DMS79 treated with DMSO at 0.1 percent for 48 hours (cell line): Measurements from ENCODE around the gene FMN1.
A peak's percentile ranks its signal among the peaks of the same experiment; 100 is the strongest.

Experiments used
- DNase-seq: peaks from one replicate; lab custom pipeline; 2025; lab: John Stamatoyannopoulos, UW

FMN1 gene

DNA sequence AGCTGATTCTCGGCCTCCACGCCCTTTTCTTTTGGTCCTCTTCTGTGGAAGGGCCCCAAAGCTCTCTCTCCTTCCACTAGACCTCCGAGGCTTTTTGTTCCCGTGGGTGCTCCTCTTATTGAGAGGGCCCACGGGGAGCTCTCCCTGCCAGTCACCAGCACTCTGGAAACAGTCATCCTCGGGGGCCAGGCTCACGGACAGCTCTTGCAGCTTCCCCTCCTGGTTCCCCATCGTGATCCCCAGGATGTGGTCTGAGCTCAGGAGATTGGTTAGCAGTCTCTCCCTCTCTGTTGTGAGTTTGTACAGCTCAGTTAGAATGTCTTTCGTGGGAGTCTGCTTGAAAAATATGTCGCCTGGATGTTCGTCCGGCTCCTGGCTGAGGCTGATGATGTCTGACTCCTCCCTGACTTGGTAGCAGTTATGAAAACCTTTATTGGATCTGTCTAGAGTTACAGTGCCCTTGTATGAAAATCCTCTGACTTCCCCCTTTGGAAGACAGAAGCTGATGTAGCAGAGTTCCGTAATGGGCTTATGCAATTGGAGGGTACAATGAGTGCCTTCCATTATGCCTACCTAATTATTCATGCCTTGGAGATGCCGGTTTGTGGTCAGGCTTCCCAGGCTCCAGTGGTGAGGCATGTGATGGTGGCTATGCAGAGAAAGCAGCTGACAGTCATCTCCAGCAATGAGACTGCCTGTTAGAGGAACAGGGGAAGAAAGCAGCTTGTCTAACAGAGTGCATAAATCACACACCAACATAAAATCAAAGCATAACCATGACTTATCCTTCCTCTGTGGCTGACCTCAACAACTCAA is 40.0 kb downstream of the FMN1 start:
- peak; percentile 29 for DNase-seq

DNA sequence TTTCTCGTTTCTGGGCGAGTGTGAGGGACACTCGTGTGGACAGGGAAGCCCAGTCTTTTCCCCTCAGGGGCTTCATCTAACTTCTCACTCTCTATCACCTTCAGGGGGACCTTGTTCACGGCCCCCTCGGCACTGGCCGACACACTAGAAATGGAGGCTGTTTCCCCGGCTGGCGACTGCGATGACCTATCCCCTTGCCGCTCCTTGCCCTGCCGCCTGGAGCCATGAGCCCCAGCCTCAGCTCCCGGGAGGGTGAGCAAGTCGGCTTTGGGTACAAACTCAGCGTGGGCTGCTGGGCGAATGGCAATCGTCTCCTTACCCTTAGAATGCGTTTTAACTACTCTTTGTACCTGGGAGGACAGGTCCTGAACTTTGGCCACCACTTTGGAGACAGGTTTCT is 41.0 kb downstream of the FMN1 start:
- no peak for DNase-seq

DNA sequence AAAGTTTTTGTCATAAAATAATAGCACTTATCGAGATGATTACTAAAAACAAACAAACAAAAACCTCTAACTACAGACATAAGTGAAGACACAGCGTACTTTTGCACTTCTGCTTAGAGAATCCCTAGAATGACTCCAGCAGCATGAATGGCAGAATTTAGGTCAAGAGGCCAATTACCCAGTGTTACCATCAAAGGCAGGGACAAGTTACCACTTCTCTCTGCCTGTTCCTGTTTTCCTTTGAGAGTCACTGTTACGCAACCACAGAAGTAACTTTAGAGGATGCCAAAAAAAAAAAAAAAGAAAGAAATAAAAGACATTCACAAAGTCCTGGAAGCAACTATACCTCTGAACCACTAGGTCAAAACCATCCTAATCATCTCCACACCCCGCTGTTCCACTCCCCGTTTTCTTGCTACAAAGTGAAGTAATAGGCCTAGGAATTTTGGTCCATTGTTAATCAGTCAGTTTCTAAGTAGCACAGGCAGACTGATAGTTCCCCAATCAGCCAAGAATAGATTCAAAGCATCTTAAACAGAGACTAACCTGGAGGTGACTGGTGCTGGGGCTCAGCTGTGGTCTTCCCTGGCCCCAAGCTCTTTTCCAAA is 41.9 kb downstream of the FMN1 start:
- DNase-seq, result no peak

DNA sequence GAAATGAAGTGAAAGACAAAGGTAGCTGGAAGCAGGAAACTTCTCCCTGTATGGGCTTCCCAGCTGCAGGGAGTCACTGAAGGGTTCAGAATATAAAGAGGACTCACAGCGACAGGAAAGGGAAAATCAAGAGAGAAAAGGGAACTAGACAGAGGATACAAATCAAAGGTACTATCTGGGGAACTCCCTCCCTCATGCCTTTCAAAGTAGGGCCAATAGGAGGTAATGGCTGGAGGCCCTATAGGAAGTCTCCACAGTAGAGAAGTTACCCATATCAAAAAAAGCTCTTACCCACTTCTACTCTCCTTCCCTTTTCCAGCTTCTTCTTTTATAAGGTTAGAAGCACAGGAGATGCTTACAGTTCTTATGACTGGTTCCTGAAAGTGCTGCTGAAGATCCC is 43.5 kb downstream of the FMN1 start:
- DNase-seq, result no peak

DNA sequence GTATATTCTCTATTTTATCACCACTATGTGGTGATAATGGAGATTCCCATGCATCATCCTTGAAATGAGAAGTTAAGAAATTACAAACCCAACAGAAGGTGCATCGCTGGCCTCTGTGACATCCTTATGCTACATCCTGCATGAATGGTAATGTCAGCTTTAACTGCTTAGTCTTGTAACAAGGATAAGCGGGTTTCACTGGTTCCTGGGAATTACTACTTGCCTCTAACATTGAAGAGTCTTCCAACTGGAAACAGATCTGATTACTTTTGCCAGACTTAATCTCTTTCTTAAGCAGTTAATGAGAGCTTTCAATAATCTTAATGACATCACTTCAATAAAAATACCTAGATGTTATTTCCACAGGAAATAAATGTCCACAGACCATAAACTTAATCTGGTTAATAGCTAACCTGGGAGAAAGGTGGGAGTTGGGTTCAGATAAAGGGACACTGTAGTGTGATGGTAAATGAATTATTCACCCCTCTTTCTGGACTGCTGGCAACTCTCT is 44.0 kb downstream of the FMN1 start:
- DNase-seq, result no peak

DNA sequence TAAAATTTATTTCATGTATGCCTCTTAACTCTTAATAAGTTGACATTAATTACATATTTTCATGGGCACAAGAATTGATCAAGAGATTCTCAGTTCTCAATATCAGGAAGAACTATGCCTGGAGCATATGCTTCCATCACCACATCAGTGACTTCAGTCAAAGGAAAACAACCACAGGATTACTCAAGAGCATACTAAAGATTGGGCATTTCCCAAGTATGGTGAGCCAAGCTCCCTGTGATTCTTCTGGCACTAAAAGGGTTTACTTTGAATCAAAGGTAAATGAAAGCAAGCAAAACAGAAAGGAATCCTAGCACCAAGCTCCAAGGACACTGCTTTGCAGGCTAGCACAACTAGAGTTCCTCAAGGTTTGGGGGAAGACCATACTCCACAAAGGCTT is 44.6 kb downstream of the FMN1 start:
- DNase-seq, result no peak

DNA sequence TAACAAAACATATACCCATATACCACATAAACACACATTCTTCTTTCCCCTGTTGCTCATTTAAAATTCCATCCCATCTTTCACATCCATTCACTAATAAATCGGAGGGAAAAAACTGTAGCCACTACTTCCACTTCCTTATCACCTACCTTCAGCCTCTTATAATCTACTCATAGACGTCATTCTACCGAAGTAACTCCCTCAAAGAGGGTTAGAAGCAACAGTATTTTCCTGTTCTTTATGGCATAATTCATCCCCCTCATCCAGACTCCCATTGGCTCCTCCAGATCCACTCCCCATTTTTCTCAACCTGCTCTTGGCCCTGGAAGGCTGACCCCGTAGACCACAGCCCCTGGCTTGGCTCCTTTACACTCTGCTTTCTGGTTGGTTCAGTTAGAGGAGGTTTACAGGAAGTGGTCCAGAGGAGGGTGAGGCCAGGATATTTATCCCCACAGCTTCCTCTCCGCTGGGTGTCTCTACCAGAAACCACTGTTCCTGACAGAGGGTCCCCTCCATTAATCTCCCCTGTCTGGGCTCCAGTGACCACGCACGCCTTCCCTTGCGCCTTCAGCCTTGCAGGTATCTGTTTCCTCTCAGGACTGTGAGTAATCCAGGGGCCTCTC is 46.3 kb downstream of the FMN1 start:
- no peak for DNase-seq

DNA sequence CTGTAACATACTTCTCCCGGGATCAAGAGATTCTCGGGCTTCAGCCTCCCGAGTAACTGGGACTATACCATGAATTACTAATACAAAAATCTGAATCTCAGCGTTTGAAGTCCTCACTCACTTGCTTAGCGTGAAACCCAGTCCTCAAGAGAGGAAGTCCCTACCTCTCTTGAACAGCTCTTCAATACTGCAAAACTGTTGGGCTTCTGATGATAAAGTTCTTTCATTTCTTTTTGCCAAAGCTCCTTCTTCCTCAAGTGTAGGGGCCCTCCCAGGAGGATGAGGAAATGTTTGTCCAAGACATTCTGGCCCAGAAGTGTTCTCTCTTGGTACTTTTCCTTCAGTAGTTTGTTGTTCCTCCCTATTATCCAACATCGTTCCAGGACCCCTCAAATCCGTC is 48.5 kb downstream of the FMN1 start:
- DNase-seq, result no peak

DNA sequence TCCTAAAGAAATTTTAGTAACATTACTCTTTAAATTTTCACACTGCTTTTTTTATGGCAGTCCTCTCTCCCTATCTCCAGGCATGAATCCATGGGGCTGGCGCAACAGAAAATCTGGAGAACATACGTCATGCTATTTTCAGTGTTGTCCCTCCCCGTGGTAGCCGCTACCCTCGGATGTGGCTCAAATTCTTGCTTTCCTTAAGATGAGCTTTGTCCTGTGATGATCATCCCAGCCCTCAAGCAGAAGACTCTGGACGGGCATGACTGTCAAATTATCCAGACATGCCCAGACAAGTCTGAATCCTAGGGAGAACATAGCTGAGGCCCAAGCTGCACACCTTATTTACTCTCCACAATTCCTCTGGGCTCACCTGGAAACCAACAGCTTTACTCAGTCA is 49.1 kb downstream of the FMN1 start:
- no peak for DNase-seq

DNA sequence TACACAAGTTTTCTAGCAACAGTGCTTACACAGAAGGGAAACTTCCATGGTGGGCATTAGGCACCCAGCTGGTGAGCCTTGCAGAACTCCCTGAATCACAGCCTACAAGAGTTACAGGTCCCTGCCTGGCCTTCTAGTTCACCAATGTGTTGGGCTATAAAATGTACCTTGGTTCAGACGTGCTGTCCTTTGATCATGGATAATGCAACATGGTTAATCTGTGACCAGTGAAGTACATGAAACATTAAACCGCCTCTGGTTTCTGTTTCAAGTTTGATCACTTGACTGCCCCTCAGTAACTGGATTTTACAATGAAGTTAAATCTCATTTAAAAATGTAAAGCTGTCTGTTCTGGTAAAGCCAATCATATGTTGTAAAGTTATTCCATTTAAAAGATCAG is 51.8 kb downstream of the FMN1 start:
- no peak for DNase-seq

DNA sequence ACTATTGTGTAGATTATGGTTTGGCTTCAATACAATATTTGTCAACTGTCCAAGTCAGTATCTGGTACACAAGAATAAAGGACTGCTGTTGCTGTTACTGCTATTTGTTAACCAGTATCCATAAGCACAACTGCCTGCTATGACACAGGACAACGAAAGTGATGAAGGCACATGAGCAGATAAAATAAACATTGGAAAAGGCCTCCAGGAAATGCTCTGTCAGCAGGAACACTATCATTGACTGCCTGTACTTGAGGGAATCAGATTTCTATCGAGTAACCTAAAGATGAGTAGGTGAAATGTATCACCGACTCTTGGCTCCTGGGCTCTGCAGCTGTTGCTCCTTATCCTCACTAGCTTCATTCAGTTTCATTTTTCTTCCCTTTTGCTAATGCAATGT is 56.5 kb downstream of the FMN1 start:
- no peak for DNase-seq

DNA sequence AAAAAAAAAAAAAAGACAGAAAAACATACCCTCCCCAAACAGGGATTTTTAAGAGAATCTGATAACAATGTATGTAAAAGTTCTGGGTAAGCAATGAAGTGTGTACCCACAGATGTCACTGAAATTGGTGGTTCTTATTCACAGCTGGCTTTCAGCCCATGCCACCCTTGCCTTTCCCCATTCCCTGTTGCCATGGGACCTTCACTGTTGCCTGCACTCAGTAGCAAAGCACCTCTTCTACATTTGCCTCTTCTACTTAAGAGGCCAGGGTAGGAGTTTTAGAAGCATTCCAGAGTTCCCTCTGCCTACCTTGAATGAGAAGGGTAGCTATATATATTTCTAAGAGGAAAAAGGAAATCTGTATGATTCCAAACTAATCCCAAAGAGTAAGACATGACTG is 57.4 kb downstream of the FMN1 start:
- peak; percentile 5 for DNase-seq

DNA sequence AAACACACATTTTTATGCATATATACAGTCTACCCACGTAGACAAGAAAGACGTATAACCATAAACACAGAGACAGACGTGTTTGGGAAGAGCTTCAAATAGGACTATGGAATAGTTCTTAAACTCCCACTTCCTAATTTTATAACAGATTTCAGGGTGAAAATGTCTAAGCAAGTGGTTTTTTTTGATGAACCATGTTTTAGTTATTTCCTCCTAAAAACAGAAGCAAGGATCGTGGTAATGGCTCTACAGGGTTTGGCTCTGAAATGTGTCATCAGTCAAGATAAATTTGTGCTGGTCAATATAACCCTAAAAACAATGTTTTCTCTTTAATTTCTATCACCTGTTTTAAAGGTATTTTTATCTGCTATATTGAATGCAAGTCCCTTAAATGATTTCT is 58.2 kb downstream of the FMN1 start:
- no peak for DNase-seq

DNA sequence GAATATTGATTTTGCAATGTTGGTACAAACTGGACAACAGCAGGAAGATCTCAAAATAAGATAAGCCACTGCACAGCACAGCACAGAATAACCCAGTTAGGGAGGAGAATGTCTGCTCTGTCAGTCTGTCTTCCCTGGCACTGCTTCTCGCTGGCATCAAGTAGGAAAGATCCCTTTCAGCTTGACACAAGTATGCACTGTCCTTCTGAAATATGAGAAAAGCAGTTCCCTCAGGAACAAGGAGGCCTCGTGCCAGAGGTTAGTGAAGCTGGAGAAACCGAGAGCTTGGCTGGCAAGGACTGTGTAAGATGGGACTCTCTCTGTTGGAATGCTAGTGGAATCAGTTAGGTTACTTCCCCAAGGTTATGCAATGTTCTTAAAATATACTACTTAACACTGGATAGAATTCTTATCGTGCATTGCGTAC is 59.1 kb downstream of the FMN1 start:
- no peak for DNase-seq

DNA sequence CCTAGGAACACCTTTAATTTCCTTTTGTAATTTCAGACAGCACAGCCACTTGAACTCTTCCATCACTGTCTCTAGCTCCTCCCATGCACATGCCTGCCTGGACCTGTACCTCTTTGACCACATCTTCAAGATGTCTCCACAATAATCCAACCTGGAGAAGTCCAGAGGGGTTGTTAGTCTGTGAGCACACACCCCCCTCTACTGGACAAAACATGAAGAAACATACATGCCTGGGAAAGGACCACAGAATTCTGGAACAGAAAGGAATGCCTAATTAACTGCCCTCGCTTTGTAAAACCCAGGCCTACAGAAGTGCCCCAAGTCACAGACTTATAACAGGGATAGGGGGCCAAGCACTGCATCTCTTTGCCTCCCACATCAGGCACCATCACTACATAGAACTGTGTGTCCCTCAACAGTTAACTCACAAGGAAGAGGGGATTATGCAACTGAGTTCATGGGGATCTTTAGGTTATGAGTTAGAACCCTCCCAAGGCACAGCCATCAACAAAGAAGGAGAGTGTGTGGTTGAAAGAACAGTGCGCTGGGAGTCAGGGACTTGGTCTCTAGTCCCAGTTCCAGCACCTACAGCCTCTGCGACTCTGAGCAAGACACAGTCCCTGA is 61.7 kb downstream of the FMN1 start:
- peak; percentile 89 for DNase-seq

DNA sequence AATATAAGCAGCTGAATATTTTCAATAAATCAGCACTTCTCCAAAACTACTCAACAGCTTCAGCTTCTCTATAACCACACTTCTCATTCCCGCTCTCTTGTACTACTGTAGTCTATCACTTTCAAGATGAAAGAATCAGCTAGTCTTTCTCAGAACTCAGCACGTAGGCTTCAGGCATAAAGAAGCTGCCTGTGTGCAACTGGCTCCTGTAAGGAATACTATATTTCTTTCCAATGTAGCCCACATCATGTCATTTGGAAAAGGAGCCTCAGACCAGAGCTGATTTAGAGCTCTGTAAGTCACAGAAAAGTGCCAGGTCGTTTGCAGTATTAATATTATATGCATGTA is 62.3 kb downstream of the FMN1 start:
- no peak for DNase-seq

DNA sequence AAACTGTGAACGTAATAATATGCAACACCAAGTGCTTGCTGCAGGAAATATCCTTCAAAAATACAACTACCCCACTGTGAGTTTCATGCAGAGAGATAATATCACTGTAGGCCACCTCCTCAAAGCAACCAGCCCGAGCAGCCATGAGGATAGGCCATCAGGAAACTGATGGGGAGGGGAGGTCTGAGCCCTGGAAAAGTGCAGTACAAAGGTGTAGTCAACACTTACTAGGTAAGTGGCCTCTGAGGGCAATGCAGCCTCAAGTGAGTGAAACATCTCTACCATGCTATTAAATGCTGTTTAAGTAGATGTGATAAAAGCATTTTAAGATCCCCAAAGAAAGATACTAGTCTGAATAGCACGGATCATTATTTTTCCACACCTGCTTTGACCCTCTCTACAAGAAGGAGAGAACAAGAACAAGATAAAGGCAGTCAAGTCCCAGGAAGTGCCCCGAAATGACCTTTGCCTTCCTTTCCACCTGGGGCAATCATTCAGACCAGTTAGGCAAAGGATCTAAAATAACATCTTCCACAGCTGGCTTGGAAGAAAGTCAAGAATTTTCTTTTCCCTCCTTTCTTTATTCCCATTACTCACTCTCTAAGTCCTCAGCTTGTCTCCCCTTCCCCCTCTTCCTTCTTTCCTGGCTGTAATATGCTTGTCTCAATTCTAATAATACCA is 62.8 kb downstream of the FMN1 start:
- peak; percentile 87 for DNase-seq

DNA sequence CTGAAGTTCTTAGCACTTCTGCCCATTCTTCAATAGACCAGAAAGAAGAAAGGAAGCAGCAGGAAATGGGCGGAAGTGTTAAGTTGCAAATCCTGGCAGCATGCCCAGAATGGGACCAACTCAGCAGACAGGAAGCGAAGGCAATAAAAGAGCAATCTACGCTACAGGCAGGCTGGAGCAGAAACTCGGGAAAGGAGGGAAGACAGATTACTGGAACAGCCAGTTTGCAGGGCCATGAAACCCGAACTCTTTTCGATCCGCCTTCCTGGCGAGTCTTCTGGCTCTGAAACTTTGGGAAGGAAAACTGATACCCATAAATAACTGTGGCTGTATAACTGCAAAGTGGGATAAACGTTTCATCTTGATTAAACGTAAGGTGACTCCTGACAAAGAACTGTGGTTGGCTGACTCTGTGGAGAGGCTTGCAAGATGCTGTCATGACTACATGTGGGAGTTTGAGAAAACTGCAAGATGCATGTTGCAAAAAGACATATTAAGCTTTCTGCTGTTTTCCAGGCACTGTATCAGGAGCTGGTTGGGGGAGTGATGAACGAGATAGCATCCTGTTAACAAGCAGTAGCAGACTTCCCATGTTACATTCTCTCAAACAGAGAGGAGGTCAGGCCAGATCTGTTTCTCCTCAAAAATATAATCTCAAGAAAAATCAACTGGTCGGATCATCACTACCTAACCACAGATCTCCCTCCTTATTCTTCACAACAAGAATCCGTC is 67.8 kb downstream of the FMN1 start:
- DNase-seq, result peak; percentile 81

DNA sequence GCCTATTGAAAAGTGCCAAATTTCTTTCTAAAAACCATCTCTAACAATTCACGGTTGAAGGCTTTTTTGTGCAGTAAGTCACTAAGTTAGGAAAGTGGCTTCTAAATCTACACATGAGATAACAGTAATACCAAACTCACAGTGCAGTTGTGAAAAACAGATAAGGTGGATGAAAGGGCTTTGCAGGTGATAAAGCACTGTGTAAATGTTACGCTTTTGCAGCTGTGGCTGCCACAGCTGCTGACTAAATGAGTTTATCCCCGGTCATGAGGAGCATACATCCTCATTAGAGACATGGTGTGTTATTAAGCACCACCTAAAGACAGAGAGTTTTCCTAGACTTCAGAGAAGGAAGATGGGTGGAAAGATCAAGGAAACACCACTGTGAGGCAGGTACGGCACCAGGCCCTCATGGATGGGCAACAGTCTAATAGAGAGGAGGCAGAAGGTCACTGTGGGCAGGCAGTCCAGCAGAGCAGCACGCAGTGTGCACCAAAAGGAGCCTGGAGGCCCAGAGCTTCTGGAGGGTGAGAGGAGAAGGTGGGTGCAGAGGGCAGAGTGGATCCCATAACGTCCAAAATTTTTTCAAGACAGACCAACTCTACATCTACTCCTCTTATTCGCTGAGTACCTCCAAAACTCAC is 68.5 kb downstream of the FMN1 start:
- DNase-seq, result no peak

DNA sequence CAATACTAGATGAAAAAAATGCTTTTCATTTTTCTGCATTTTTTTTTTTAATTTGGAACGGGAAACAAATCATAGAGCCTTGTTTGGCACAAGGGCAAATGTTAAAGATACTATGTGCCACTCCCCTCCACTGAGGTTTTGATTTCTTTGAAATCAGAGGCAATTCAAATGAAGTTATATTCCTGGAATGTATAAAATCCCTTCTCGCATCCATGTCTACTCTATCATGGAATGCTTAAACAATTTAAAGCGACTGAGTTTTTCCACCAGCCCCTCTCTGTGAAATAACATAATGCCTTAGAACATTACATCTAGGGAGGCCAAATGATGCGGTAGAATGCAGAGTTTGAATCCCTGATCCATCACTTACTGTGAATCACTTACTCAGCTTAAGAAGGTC is 69.7 kb downstream of the FMN1 start:
- no peak for DNase-seq

DNA sequence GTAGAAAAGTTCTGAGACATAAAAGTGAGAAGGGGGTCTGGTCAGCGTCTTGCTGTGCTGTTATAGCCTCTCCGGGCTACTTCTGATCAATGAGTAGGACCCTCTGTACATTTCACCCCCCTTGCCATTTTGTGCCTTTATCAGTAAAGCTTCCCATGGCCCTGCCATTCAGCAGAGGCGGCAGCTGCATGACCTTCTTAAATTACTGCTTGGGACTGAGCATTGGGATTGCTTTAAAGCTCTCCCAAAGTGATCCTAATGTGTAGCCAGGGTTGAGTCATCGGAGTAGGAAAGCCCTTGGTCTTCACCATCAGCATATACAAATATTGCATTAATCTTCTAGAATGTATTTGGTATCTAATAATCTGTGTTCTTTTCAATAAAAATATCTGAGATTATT is 70.2 kb downstream of the FMN1 start:
- no peak for DNase-seq
